ENCODE data around the gene TMEM135.

Gene TMEM135

GRCh38 chr11:87076874-87077429 is 39.2 kb downstream of the TMEM135 start:
- no peak for TF ChIP-seq RAD21 (IDR thresholded peaks at IDR 0.05; ENCODE audit: low read depth)
- no peak for TF ChIP-seq TCF12 (IDR thresholded peaks at IDR 0.05; ENCODE audit: low read depth)
- no peak for TF ChIP-seq YY1 (IDR thresholded peaks at IDR 0.05; ENCODE audit: low read depth)
- no peak for TF ChIP-seq REST (IDR thresholded peaks at IDR 0.05; ENCODE audit: low read depth)
- TF ChIP-seq ZBTB7A (IDR thresholded peaks at IDR 0.05; ENCODE audit: low read depth), result no peak
- no peak for TF ChIP-seq CEBPB (IDR thresholded peaks at IDR 0.05)
- no peak for TF ChIP-seq FOXM1 (IDR thresholded peaks at IDR 0.05; ENCODE audit: borderline replicate concordance, low read depth)
- TF ChIP-seq USF1 (IDR thresholded peaks at IDR 0.05), result no peak
- no peak for TF ChIP-seq TAF1 (IDR thresholded peaks at IDR 0.05; ENCODE audit: low read depth)
- no peak for TF ChIP-seq MAX (IDR thresholded peaks at IDR 0.05)
- no peak for TF ChIP-seq TEAD4 (IDR thresholded peaks at IDR 0.05)
- TF ChIP-seq EGR1 (IDR thresholded peaks at IDR 0.05), result no peak
- no peak for TF ChIP-seq EP300 (IDR thresholded peaks at IDR 0.05; ENCODE audit: borderline replicate concordance)
- no peak for TF ChIP-seq NFIC (IDR thresholded peaks at IDR 0.05)
- no peak for TF ChIP-seq CREB1 (IDR thresholded peaks at IDR 0.05; ENCODE audit: low read depth)

GRCh38 chr11:87081358-87081757 is 43.6 kb downstream of the TMEM135 start:
- no peak for TF ChIP-seq MAX (IDR thresholded peaks at IDR 0.05)
- TF ChIP-seq RAD21 (IDR thresholded peaks at IDR 0.05; ENCODE audit: low read depth), result no peak
- TF ChIP-seq EGR1 (IDR thresholded peaks at IDR 0.05), result no peak
- TF ChIP-seq NFIC (IDR thresholded peaks at IDR 0.05), result no peak
- no peak for TF ChIP-seq CEBPB (IDR thresholded peaks at IDR 0.05)
- TF ChIP-seq FOXM1 (IDR thresholded peaks at IDR 0.05; ENCODE audit: borderline replicate concordance, low read depth), result no peak
- TF ChIP-seq YY1 (IDR thresholded peaks at IDR 0.05; ENCODE audit: low read depth), result no peak
- TF ChIP-seq EP300 (IDR thresholded peaks at IDR 0.05; ENCODE audit: borderline replicate concordance), result no peak
- TF ChIP-seq REST (IDR thresholded peaks at IDR 0.05; ENCODE audit: low read depth), result no peak
- no peak for TF ChIP-seq TAF1 (IDR thresholded peaks at IDR 0.05; ENCODE audit: low read depth)
- no peak for TF ChIP-seq USF1 (IDR thresholded peaks at IDR 0.05)
- no peak for TF ChIP-seq TCF12 (IDR thresholded peaks at IDR 0.05; ENCODE audit: low read depth)
- no peak for TF ChIP-seq CREB1 (IDR thresholded peaks at IDR 0.05; ENCODE audit: low read depth)
- no peak for TF ChIP-seq ZBTB7A (IDR thresholded peaks at IDR 0.05; ENCODE audit: low read depth)

- TF ChIP-seq NFIC (IDR thresholded peaks at IDR 0.05) (no peak), CEBPB (IDR thresholded peaks at IDR 0.05) (no peak), USF1 (IDR thresholded peaks at IDR 0.05) (no peak), FOXM1 (IDR thresholded peaks at IDR 0.05; ENCODE audit: borderline replicate concordance, low read depth) (no peak), RAD21 (IDR thresholded peaks at IDR 0.05; ENCODE audit: low read depth) (no peak), EP300 (IDR thresholded peaks at IDR 0.05; ENCODE audit: borderline replicate concordance) (no peak), MAX (IDR thresholded peaks at IDR 0.05) (no peak)
Measured at GRCh38 chr11:87082590-87082989, 44.9 kb downstream of the TMEM135 start.

- TF ChIP-seq USF1 (IDR thresholded peaks at IDR 0.05) (no peak), FOXM1 (IDR thresholded peaks at IDR 0.05; ENCODE audit: borderline replicate concordance, low read depth) (no peak), CREB1 (IDR thresholded peaks at IDR 0.05; ENCODE audit: low read depth) (no peak), NFIC (IDR thresholded peaks at IDR 0.05) (no peak), EP300 (IDR thresholded peaks at IDR 0.05; ENCODE audit: borderline replicate concordance) (no peak), TAF1 (IDR thresholded peaks at IDR 0.05; ENCODE audit: low read depth) (no peak), EGR1 (IDR thresholded peaks at IDR 0.05) (no peak), CEBPB (IDR thresholded peaks at IDR 0.05) (no peak), REST (IDR thresholded peaks at IDR 0.05; ENCODE audit: low read depth) (no peak), TCF12 (IDR thresholded peaks at IDR 0.05; ENCODE audit: low read depth) (no peak), YY1 (IDR thresholded peaks at IDR 0.05; ENCODE audit: low read depth) (no peak), MAX (IDR thresholded peaks at IDR 0.05) (no peak), ZBTB7A (IDR thresholded peaks at IDR 0.05; ENCODE audit: low read depth) (no peak), TEAD4 (IDR thresholded peaks at IDR 0.05) (no peak), RAD21 (IDR thresholded peaks at IDR 0.05; ENCODE audit: low read depth) (no peak)
Measured at GRCh38 chr11:87083029-87083428, 45.3 kb downstream of the TMEM135 start.
